ENCODE measurements around the gene POLE.

GRCh38 chr12:132593071-132593470 is 94.1 kb downstream of the POLE start:
- TF ChIP-seq CTCF (IDR thresholded peaks at IDR 0.05 in 2 of 3, conservative IDR thresholded peaks at IDR 0.05 in 1 of 3; ENCODE audit: control insufficient read depth in 2 of 3, extremely low read depth in 1 of 3, insufficient read depth in 1 of 3, low read depth in 3 of 3, low read length in 3 of 3), result no peak
- no peak for TF ChIP-seq TCF3 (IDR thresholded peaks at IDR 0.05; ENCODE audit: borderline replicate concordance, insufficient read depth, low read depth, low read length)
- no peak for TF ChIP-seq POLR2A (IDR thresholded peaks at IDR 0.05; ENCODE audit: low read depth, low read length)
- no peak for TF ChIP-seq ZNF217 (IDR thresholded peaks at IDR 0.05)
- no peak for TF ChIP-seq EZH2 (IDR thresholded peaks at IDR 0.05; ENCODE audit: borderline replicate concordance, control insufficient read depth, low read depth, low read length)
- TF ChIP-seq, protein P1, sequence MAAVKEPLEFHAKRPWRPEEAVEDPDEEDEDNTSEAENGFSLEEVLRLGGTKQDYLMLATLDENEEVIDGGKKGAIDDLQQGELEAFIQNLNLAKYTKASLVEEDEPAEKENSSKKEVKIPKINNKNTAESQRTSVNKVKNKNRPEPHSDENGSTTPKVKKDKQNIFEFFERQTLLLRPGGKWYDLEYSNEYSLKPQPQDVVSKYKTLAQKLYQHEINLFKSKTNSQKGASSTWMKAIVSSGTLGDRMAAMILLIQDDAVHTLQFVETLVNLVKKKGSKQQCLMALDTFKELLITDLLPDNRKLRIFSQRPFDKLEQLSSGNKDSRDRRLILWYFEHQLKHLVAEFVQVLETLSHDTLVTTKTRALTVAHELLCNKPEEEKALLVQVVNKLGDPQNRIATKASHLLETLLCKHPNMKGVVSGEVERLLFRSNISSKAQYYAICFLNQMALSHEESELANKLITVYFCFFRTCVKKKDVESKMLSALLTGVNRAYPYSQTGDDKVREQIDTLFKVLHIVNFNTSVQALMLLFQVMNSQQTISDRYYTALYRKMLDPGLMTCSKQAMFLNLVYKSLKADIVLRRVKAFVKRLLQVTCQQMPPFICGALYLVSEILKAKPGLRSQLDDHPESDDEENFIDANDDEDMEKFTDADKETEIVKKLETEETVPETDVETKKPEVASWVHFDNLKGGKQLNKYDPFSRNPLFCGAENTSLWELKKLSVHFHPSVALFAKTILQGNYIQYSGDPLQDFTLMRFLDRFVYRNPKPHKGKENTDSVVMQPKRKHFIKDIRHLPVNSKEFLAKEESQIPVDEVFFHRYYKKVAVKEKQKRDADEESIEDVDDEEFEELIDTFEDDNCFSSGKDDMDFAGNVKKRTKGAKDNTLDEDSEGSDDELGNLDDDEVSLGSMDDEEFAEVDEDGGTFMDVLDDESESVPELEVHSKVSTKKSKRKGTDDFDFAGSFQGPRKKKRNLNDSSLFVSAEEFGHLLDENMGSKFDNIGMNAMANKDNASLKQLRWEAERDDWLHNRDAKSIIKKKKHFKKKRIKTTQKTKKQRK (IDR thresholded peaks at IDR 0.05; ENCODE audit: low read depth, low read length), result no peak
- TF ChIP-seq SMC3 (IDR thresholded peaks at IDR 0.05; ENCODE audit: borderline replicate concordance, low read length), result no peak
- TF ChIP-seq POLR2AphosphoS5 (IDR thresholded peaks at IDR 0.05; ENCODE audit: low read length), result no peak

Measured in GM12878 (cell line).